ENCODE data around the gene GRIK4.
"Not testable (repeated sequence)": the region's sequence is repeated elsewhere in the genome, so short reads cannot be mapped to it uniquely, and the experiment has no call there.

Gene GRIK4

GRCh38 chr11:120499088-120499487, 12.5 kb upstream of the GRIK4 start:
- no peak for DNase-seq (ENCODE audit: low spot score)
- in situ Hi-C loops (cut with MboI; ENCODE audit: low sequenced_read_pairs, unreplicated experiment): no loop called here
- no peak for TF ChIP-seq CTCF (IDR thresholded peaks at IDR 0.05; ENCODE audit: borderline replicate concordance, control extremely low read depth, extremely low read depth, insufficient read depth, missing control alignments)

- no peak for TF ChIP-seq CTCF (IDR thresholded peaks at IDR 0.05; ENCODE audit: borderline replicate concordance, control extremely low read depth, extremely low read depth, insufficient read depth, missing control alignments)
- DNase-seq (ENCODE audit: low spot score): no peak
- in situ Hi-C loops (cut with MboI; ENCODE audit: low sequenced_read_pairs, unreplicated experiment): loop anchor here (10.0 to 25.0 kb wide), 3 partner anchors 455 to 687 kb away; partner anchors contain the start of gene TECTA
Observed at GRCh38 chr11:120499859-120500258, 11.7 kb upstream of the GRIK4 start.

- no peak for DNase-seq (ENCODE audit: low spot score)
- TF ChIP-seq CTCF (IDR thresholded peaks at IDR 0.05; ENCODE audit: borderline replicate concordance, control extremely low read depth, extremely low read depth, insufficient read depth, missing control alignments): no peak
- in situ Hi-C loops (cut with MboI; ENCODE audit: low sequenced_read_pairs, unreplicated experiment): loop anchor here (10.0 to 25.0 kb wide), 3 partner anchors 454 to 687 kb away; partner anchors contain the start of gene TECTA
Observed at GRCh38 chr11:120500414-120501071, 11.0 kb upstream of the GRIK4 start.

- in situ Hi-C loops (cut with MboI; ENCODE audit: low sequenced_read_pairs, unreplicated experiment): loop anchor here (10.0 to 25.0 kb wide), 3 partner anchors 453 to 686 kb away; partner anchors contain the start of gene TECTA
- TF ChIP-seq CTCF (IDR thresholded peaks at IDR 0.05; ENCODE audit: borderline replicate concordance, control extremely low read depth, extremely low read depth, insufficient read depth, missing control alignments): no peak
- no peak for DNase-seq (ENCODE audit: low spot score)
Observed at GRCh38 chr11:120501440-120501839, 10.1 kb upstream of the GRIK4 start.

- no peak for TF ChIP-seq CTCF (IDR thresholded peaks at IDR 0.05; ENCODE audit: borderline replicate concordance, control extremely low read depth, extremely low read depth, insufficient read depth, missing control alignments)
- in situ Hi-C loops (cut with MboI; ENCODE audit: low sequenced_read_pairs, unreplicated experiment): loop anchor here (10.0 to 25.0 kb wide), 3 partner anchors 453 to 685 kb away; partner anchors contain the start of gene TECTA
- no peak for DNase-seq (ENCODE audit: low spot score)
Observed at GRCh38 chr11:120501976-120502755, 9.4 kb upstream of the GRIK4 start.

- not testable (repeated sequence) for DNase-seq (ENCODE audit: low spot score)
- in situ Hi-C loops (cut with MboI; ENCODE audit: low sequenced_read_pairs, unreplicated experiment): loop anchor here (10.0 to 25.0 kb wide), 3 partner anchors 451 to 684 kb away; partner anchors contain the start of gene TECTA
Observed at GRCh38 chr11:120503529-120503928, 8.0 kb upstream of the GRIK4 start.

Measured in GM13976 (cell line).